GM19463 (cell line): ENCODE measurements around the gene TEAD1.
"Not testable (repeated sequence)": the region's sequence is repeated elsewhere in the genome, so short reads cannot be mapped to it uniquely, and the experiment has no call there.

Experiments
- ATAC-seq: cut with Tn5 transposase; IDR thresholded peaks from one replicate; pipeline ENCODE4 v1.9.1; 2021; ENCODE audit warnings: mild to moderate bottlenecking, moderate library complexity; ENCODE audit not compliant: unreplicated experiment

TEAD1 gene

DNA sequence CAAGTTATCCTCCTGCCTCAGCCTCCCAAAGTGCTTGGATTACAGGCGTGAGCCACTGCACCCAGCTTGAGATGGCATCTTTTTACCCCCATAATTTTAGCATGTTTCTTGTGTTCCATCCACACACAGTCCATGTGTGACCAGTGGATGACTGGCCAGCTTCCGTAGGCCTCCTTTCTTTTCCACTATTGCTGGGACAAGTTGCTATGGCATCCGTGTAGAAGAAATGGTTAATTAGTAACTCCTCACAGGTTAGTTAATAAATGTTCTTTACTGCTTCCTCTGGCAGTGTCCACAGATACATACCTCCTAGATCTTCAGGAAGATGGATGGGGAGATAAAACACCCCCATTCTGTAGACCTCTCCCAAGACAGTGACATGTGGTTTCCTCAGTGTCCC is 180.6 kb downstream of the TEAD1 start:
- ATAC-seq: no peak

DNA sequence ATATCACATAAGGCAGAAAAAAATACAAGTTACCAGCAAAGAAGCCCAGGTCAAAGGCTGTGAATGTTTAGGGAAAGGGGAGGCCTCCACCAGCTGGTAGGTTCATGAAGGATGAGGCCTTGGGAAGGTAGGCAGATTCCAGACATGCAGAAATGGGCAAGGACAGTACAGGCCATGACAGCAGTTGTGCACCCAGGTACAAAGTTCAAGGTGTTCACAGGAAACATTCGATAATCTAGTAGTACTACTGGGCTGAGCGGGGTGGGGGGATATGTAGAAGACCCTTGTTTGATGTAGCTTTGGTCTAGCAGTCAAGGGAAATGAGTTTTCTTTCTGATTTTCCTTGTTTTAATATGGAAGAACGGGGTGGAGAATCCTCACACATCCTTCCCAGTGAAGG is 182.1 kb downstream of the TEAD1 start:
- ATAC-seq: no peak

DNA sequence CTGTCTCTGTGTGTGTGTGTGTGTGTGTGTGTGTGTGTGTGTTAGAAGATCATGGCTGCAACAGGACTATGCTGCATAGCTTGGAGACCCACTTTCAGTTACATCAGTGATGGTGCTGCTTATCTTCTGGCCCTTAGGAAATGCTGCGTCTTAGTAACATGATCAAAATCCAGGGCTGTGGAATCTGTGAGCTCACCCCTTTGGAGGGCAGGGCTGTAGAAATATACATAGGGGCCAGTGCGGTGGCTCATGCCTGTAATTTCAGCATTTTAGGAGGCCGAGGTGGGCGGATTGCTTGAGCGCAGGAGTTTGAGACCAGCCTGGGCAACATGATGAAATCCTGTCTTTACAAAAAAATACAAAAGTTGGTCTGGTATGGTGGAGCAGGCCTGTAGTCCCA is 183.4 kb downstream of the TEAD1 start:
- ATAC-seq: no peak

DNA sequence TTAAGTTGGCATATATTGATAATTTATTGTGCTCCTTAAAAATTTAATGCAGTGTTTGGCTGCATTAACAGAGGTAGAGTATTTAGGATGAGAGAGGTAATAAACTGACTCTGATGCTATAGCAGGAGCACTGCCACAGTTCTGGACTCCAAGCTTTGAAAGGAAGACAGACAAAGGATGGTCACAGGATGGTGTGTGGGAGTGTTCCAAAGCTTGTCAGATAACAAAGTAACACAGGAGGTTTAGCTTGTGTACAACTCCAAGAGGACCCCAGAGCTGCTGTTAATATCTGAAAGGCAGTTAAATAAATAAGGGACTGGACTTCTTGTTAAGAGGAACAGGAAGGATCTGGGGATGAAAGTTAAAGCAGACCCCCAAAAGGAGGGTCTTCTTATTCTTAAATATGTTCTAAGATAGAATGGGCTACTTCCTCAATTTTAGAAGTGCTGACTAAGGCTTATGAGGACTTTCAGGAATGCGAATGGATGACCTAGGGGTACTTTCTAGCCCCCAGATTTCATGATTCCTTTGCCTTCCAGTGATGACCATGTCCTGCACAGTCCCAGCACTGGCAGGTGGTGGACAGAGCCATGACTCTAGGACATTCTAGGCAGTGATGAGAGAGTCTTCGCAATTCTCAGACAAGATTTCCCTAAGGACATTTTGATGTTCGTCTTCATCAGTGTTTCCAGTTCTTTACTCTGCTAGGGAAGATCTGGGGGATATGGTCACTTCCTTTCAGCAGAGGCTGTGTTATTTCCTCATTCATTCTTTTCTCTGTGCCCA is 185.8 kb downstream of the TEAD1 start:
- no peak for ATAC-seq

DNA sequence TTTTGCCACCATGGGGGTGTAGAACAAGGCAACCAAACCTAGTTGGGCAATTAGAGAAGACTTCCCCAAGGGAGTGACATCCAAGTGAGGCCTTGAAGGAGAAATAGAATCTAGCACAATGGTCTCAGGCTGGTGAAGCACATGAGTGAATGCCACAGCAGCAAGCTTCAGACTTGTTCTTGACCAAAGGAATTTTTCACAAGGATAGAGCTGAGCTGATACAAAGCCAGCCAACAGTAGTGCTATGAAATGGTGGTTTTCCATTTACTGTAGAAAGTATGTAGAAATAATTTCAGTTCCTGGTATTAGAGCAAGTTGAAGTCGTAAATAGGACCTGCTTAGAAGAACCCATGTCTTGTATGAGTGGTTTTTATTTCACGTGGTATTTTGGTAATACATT is 186.6 kb downstream of the TEAD1 start:
- no peak for ATAC-seq

DNA sequence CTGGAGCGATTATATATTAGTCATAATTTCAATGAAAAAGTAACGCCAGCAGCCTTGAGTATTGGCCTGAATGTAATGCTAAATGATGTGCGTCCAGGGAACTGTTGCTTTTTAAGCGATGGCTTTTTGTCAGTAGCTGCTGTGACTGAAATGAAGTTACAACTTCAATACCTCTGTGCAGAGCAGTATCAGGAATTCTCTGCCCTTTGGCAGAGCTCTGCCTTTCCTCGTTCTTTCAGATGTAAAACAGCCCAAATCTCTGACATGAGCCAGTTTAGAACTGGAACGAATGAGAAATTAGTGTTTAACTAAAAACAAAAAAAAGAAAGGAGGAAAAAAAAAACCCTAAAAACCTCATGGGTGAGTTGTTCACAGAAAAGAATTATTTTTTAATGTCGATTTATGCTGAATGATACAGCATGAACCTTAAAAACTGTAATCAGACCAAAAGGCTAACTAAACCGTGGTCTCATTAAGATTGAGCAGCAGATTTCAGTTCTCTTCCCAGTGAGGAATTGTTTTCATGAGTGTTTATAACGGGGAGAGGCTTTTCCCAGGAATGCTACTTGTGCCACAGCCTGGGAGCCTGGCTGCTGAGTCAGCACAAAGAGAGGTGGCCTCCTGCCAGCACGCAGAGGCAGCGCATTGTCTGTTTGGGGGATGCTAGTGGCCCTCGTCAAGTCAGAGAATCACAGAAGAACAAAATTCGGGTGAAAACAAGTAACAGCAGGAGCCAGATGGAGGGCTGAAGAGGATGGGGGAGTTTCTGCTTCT is 188.7 kb downstream of the TEAD1 start:
- ATAC-seq: no peak

DNA sequence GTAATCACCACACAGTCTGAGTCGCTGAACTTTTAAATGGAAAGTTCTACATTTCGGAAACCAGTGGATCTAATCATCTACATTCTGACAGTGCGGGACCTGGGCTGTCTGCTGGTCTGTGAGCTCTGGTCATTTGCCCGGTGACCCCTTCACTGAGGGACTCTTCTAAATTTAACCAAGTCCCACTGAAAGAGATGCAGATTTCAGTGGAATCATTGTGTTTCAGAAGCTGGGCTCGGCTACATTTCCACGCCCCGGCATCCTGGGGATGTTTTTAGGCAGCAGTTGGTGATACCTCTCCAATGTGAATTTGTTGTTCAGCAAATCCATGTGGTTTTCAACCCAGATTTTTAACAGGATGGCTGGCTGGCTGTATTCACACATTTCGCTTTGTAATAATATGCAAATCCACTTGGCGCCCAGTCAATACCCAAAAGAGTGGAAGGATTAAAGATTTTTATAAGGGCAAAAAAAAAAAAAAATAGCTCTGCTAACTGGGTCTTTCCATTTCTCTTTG is 189.4 kb downstream of the TEAD1 start:
- ATAC-seq: no peak

DNA sequence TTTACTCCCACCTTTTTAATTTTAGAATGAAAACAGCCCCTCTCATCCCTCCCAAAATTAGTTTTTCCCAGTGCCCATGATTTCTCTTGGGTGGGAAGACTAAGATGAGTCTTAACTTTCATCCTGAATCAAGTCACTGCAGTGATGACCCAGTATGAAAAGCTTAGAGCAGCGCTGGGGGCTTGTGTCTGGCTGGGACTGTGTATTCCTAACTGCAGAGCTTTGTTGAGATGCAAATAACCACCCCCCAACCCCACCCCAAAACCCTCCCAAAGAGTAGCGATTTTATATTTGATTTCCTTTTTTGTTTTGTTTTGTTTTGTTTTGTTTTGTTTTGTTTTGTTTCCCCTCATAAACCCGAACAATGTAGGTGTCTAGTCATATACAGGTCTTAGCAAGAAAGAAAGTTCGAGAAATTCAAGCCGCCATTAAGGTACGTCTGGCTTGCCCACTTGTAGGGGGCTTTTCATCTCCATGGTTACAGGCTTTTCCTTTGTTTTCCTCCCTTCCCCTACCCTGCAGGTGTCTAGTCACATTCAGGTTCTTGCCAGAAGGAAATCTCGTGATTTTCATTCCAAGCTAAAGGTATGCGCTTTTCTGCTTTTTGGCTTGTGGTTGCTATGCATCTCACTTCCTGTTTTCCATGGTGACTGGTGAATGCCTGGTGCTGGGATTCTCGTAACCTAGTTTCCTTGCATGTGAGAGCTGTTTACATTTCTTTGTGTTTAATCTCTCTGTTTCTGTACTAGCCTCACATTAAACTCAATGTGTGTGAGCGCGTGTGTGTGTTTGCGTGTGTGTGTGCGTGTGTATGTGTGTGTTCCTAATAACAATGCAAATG is 190.3 kb downstream of the TEAD1 start:
- ATAC-seq: no peak

DNA sequence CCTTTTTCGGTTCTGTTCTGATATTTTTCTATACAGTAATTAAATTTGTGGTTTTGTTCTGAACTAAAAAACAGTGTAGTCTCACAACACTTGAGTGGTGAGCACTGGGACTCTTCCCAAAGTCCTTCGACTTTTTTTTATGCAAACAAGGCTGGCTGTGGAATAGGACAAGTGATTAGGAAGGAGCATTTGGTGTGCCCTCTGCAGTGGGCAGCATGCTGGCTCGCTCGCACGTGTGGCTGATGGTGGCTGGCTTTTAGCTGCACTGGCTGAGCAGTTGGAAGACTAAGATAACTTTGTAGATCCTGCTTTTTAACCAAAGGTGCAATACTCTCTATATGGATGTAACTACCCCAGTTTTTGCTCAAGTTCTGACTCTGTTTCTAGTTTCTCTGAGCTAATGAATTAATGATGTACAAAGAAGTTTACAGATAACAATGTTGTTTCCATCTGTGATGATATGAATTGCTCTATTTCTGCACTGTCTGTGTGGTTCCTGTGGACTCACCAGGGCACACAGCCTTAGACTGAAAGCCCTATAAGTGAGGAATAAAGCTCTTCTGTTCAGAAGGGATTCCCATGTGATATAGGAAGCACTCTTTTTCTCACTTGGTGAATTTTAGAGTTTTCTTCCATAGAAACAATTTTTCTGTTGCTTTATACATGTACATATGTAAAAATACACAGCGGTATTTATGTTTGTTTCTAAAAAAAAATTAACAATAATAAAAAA is 191.8 kb downstream of the TEAD1 start:
- no peak for ATAC-seq

DNA sequence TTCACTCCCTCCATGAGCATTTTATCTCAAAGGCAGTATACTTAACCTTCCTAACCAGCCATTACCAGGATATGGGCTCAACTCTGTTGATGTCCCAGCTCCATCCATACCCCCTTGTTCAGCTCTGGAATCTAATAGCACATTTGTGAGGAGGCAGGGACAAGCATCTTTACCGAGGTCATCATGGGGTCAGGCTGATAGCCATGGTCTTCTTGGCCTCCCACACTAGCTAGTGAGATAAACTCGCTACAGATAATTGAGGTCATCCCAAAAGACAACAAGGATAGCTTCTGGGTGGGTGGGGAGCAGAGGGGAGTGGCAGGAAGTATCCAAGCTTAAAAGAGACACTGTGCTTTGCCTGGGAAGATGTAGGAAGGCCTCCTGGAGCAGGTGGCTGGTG is 193.3 kb downstream of the TEAD1 start:
- ATAC-seq: no peak

DNA sequence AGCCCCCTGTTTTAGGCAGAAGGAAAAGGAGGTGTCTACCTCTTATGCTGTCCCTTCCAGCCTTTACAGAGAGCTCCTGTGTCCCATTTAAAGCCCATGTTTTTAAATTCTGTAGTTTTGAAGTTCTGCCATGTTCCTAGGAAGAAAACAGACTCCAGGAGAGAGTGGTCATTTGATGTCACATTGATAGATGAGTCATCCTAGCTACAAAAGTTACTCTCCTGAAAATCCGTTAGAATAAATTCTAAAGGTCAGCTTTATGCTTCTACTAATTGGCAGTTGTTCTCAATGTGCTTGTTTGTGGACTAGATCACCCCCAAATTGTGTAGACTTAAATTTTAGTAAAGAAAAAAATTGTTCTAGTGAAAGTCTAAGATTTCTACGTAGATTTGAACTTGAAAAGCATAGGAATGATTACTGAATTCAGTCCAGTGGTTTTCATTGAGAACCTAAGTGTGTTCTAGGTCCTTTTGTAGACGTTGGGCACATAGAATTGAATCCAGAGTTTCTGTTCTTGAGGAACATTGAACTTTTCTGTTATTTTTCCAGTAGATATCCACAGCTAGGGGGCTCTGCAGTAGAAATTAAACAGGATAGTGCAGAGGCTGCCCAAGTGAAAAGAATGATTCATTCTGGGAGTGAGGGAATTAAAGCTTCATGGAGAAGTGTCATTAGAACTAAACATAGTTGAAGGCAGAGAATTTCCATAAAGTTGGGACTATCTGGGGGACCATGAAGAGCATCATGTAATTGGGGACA is 194.3 kb downstream of the TEAD1 start:
- ATAC-seq: no peak

DNA sequence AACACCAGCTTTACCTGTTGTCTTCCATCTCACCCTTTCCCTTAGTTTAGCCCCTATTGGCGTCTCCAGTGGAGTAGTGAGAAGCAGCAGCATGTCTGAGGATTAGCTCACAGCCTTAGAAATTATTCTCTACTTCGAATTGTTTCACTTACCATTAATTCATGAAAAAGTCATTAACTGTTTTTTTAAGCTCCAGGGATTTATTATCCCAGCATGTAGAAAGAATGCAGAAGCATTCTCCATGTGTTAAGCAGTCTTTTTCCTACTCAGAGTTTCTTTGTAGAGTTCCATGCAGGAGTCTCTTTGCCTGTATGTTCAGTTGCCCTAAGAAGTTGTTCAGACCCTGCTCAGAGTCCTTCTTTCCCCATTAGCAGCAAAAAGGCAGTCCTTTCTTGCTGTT is 197.0 kb downstream of the TEAD1 start:
- no peak for ATAC-seq

DNA sequence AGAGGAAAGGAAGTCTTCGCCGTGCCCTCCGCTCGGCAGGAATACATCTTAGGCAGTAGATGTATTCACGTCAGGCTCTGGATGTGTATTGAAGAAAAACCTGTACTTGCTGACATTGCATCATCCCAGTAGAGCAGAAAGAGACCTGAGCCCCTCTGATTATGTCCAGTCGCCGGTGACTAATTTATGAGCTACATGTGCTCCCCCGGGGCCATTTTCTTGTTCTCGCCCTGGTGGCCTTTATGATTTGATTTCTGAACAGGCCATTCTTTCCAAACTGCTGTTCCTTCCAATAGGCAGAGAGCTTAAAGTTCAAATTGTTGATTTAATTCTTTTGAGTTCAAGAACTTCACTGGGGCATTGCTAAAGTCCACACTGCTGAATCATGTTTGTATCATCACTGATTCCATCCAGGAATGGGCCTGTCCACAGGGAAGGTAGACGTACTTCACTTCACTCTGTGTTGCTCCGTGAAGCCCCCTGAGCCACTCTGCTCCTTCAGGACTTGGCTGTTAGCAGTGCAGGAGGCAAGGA is 197.6 kb downstream of the TEAD1 start:
- no peak for ATAC-seq

DNA sequence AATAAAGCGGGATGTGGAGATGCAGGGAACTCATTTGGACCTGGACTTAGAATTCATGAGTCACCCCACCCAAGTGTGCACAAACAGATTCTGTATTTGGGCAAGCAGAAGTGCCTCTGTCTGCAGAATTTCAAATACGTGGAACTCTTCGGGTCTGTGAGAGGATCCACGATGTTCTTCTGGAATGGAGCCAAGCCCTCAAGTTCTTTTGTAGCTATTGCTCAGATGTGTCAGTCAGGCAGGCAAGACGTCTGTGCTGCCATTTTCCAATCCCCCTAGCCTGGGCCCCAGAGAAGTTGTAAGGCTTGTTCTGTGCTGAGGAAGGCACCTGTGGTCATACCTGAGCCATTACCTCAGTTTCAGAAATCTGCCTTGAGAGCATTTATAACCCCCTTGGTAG is 202.1 kb downstream of the TEAD1 start:
- no peak for ATAC-seq

DNA sequence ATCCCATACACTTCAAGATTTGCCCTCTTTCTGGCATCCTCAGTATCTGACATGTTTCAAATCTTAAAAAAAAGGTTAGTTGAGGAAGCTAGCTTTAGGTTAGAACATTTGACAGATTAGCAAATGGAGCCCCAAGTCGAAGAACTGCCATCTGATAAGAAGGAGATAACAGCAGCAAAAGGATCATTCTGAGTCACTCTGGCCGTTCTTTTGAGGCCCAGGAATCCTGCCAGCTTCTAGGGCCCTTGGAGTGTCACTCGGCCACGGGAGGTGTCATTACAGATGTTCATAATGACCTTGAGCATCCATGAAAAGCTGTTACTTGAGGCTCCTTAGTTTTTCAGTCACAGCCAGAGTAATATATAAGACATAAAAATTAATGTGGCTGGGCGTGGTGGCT is 202.8 kb downstream of the TEAD1 start:
- ATAC-seq: no peak

DNA sequence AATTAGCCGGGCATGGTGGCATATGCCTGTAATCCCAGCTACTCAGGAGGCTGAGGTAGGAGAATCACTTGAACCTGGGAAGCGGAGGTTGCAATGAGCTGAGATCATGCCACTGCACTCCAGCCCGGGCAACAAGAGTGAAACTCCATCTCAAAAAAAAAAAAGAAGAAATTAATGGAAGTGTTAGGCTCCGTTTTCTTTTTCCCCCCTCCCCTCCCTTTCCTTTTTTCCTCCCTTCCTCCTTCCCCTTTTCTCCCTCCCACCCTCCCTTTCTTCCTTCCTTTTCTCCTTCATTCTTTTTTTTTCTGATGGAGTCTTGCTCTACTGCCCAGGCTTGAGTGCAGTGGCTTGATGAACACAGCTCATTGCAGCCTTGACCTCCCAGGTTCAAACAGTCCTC is 203.3 kb downstream of the TEAD1 start:
- not testable (repeated sequence) for ATAC-seq

DNA sequence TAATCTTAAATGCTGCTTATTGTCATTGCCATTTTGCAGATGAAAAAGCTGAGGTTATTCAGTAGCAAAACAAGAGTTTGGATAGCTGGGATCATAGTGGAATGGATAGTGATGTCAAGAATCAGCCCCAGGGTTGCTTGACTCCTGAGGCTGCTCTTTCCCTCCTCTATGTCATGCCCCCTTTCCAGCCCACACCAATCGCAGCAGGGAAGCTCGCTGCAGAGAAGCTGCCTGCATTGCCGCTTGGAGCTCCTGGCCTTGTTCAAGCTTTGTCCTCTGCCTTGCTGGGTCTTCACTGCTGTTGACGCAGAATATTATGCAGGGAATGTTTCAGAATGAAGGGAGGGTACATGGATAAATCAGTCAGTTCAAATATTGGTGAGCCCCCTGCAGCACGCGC is 206.1 kb downstream of the TEAD1 start:
- ATAC-seq: no peak

DNA sequence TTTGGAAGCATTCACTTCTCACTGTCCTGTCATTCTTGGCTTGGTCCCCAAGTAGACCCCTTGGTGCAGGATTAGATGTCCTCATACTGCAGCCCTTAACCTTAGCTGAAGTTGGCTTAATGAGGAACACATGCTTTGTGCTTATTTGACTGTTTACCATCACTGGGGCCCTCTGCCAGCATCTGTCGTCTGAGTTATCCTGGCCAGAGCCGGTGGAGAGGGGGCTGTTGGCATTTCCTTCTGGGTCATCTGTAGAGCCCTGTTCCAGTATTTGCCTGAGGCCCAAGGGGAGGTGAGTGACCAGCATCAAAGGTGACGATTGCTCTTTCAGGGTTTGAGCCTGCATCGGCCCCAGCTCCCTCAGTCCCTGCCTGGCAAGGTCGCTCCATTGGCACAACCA is 208.4 kb downstream of the TEAD1 start:
- ATAC-seq: no peak

DNA sequence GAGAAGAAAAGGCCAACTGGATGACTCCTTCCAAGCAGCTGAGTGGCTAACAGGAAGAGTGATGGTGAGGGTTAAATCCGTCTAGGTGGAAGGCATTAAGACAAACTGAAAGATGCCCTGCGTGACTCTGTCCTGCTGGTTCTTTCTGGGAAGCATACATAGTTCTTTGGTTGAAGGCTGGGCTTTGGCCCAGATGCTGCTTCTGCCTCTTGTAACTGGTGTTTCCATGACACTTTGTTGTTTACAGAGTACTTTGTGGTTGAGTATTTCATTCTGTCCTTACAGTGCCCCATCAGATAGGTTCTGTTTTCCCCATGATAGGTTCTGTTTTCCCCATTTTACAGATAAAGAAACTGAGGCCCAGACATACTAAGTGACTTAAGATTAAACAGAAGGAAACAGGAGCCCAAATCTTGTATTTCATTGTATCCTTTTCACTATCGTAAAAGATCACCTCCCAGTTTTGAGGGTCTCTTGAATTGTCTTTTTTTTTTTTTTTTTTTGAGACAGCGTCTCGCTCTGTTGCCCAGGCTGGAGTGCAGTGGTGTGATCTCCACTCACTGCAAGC is 210.6 kb downstream of the TEAD1 start:
- ATAC-seq: no peak
